ENCODE data around the gene TTLL3. TPM values are rescaled to one million over a fixed set of nuclear protein-coding genes. Genes with fewer than 3 reads are reported as not detected.
A peak's percentile ranks its signal among the peaks of the same experiment; 100 is the strongest.

Gene TTLL3
- total and polyA plus RNA-seq, 12 donors, result 6.7 to 35.0 (median 13.7) TPM

DNA sequence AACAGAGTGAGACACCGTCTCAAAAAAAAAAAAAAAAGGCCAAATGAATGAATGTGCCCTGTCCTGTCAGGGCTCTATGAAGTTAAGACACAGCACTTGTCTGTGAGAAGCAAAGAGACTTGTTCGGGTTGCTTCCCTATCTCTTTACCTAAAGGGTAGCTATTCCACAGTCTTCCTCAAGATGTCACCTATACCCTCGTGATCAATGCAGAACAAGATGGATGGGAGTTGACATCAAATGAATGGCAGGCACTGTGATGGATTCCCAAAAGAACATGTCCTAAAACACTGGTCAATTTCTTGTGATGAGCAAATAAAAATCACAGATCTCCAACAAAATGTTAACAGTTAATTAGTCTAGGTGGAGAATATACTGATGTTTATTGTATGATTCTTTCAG is 27.3 kb upstream of the TTLL3 start:
- H3K27me3 ChIP-seq, result no peaks in the 10 kb centered on the region
- intact Hi-C loops (cut with DNase I), result no loop called here
- H3K9me3 ChIP-seq, result no peaks in the 10 kb centered on the region
- DNase-seq (no peak), ATAC-seq (no peak)
- H3K36me3 ChIP-seq, result peaks cover 0 to 83% (median 34%) of the 10 kb centered on the region in 9 donors
- WGBS, 2 donors, result 48 to 68% methylated on average over 3 of the region's 3 CpGs
- TF ChIP-seq, protein P1, sequence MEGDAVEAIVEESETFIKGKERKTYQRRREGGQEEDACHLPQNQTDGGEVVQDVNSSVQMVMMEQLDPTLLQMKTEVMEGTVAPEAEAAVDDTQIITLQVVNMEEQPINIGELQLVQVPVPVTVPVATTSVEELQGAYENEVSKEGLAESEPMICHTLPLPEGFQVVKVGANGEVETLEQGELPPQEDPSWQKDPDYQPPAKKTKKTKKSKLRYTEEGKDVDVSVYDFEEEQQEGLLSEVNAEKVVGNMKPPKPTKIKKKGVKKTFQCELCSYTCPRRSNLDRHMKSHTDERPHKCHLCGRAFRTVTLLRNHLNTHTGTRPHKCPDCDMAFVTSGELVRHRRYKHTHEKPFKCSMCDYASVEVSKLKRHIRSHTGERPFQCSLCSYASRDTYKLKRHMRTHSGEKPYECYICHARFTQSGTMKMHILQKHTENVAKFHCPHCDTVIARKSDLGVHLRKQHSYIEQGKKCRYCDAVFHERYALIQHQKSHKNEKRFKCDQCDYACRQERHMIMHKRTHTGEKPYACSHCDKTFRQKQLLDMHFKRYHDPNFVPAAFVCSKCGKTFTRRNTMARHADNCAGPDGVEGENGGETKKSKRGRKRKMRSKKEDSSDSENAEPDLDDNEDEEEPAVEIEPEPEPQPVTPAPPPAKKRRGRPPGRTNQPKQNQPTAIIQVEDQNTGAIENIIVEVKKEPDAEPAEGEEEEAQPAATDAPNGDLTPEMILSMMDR (IDR thresholded peaks at IDR 0.05), result peak in 3 of 9 donors; percentile 13 to 28 (median 16)
- peaks cover 0 to 56% (median 0%) of the 10 kb centered on the region in 9 donors for H3K4me1 ChIP-seq
- no peak overlapping the region for H3K4me3 ChIP-seq
- H3K27ac ChIP-seq, result peak overlapping the region in 1 of 10 donors; percentile 90

DNA sequence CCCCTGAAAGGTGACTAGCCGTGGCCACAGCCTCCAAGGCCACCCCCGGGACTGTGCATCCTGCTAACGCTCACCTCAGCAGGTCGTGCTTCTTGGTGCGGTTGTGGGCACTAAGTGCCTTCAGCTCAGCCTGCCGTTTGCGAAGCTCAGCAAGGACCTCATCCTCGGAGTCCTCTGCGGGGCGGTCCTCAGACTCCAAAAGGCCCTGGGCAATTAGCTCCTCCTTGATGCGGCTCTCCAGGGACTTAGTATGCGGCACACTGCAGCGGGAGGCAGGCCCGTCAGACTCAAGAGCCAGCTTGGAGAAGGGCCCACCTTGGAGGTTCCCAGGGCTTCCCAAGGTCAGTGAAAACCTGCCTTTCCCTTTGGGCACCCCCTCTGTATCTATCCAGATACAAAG is 26.1 kb upstream of the TTLL3 start:
- Histone ChIP-seq H3K4me3 (no peak overlapping the region), H3K36me3 (peaks cover 0 to 94% (median 36%) of the 10 kb centered on the region in 9 donors), H3K27me3 (no peaks in the 10 kb centered on the region), H3K4me1 (peaks cover 0 to 44% (median 0%) of the 10 kb centered on the region in 9 donors), H3K9me3 (no peaks in the 10 kb centered on the region), H3K27ac (no peak overlapping the region)
- WGBS, 2 donors, result 89 to 90% methylated on average over 14 of the region's 14 CpGs
- no peak for DNase-seq
- ATAC-seq, result no peak
- TF ChIP-seq, protein P1 (IDR thresholded peaks at IDR 0.05), result no peak
- intact Hi-C loops (cut with DNase I), result no loop called here

DNA sequence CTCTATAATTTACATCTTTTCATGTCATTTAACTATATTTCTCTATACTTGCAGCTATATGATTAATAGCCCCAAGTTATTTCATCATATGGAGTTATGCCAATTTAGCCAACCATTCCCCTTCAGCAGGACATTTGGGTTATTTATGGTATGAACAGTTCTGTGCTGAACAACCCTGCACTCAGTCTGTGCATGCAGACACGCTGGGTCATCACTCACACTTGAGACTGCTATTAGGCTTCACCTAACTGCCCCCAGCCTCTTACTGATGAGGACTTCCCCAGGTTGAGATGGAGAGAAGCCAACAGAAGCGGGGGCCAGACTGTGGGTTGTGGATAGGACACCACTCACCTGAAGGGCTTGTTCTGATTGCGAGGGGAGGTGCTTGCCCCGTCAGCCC is 25.1 kb upstream of the TTLL3 start:
- 94% methylated on average over 4 of the region's 4 CpGs for WGBS, 2 donors
- Histone ChIP-seq H3K4me1 (peaks cover 0 to 34% (median 0%) of the 10 kb centered on the region in 9 donors), H3K27ac (no peak overlapping the region), H3K27me3 (no peaks in the 10 kb centered on the region), H3K4me3 (no peak overlapping the region), H3K9me3 (no peaks in the 10 kb centered on the region), H3K36me3 (peaks cover 0 to 98% (median 40%) of the 10 kb centered on the region in 9 donors)
- ATAC-seq (no peak), DNase-seq (no peak)
- TF ChIP-seq, protein P1 (IDR thresholded peaks at IDR 0.05), result no peak
- intact Hi-C loops (cut with DNase I), result no loop called here

DNA sequence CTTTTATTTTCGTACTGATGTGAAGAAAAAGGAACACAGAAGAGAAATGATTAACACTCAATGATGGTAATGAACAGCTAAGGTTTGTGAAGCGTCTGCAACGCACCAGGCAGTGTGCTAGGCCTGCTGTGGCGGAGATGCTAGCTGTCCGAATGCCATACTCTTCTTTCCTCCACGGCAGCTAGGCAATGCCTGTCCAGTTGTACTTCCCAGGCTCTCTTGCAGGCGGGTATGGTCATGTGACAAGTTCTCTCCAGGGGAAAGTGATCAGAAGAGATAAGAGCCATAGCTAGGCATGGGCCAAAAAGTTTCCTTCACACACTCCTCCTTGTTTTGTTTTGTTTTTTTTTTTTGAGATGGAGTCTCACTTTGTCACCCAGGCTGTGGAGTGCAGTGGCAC is 24.5 kb upstream of the TTLL3 start:
- Histone ChIP-seq H3K4me3 (no peak overlapping the region), H3K27me3 (no peaks in the 10 kb centered on the region), H3K4me1 (peaks cover 0 to 31% (median 0%) of the 10 kb centered on the region in 9 donors), H3K36me3 (peaks cover 0 to 98% (median 34%) of the 10 kb centered on the region in 9 donors), H3K9me3 (no peaks in the 10 kb centered on the region), H3K27ac (no peak overlapping the region)
- TF ChIP-seq, protein P1 (IDR thresholded peaks at IDR 0.05), result no peak
- DNase-seq (no peak), ATAC-seq (no peak)
- intact Hi-C loops (cut with DNase I), result no loop called here
- WGBS, 2 donors, result 70 to 76% methylated on average over 7 of the region's 7 CpGs

Data from heart right ventricle (tissue), 16 donors.